ENCODE measurements around the gene KEL.
A peak's percentile ranks its signal among the peaks of the same experiment; 100 is the strongest.
"Not testable (repeated sequence)": the region's sequence is repeated elsewhere in the genome, so short reads cannot be mapped to it uniquely, and the experiment has no call there.

The KEL gene

GRCh38 chr7:142961973-142962926, at the start of gene KEL:
KEL (minus strand) TSS chr7:142962363; CDS start chr7:142962206, 157 bp downstream.
- DNase-seq, result no peak

- DNase-seq, result peak; percentile 53
Observed at GRCh38 chr7:143008007-143008901, 46.1 kb upstream of the KEL start.

- no peak for DNase-seq
Observed at GRCh38 chr7:143005632-143006260, 43.6 kb upstream of the KEL start.

- no peak for DNase-seq
Observed at GRCh38 chr7:143003393-143004051, 41.4 kb upstream of the KEL start.

- no peak for DNase-seq
Observed at GRCh38 chr7:143002898-143003297, 40.7 kb upstream of the KEL start.

GRCh38 chr7:143002106-143002505, 39.9 kb upstream of the KEL start:
- DNase-seq, result no peak

- no peak for DNase-seq
Observed at GRCh38 chr7:143000648-143001047, 38.5 kb upstream of the KEL start.

GRCh38 chr7:142999793-143000192, 37.6 kb upstream of the KEL start:
- no peak for DNase-seq

- no peak for DNase-seq
Observed at GRCh38 chr7:142998966-142999365, 36.8 kb upstream of the KEL start.

GRCh38 chr7:142997456-142997989, 35.4 kb upstream of the KEL start:
- DNase-seq, result no peak

GRCh38 chr7:142992427-142992826, 30.3 kb upstream of the KEL start:
- no peak for DNase-seq

- no peak for DNase-seq
Observed at GRCh38 chr7:142984297-142984696, 22.1 kb upstream of the KEL start.

GRCh38 chr7:142983825-142984224, 21.7 kb upstream of the KEL start:
- no peak for DNase-seq

GRCh38 chr7:142978402-142978801, 16.2 kb upstream of the KEL start:
- DNase-seq, result not testable (repeated sequence)

- no peak for DNase-seq
Observed at GRCh38 chr7:142974626-142975025, 12.5 kb upstream of the KEL start.

- no peak for DNase-seq
Observed at GRCh38 chr7:142969183-142969582, 7.0 kb upstream of the KEL start.

GRCh38 chr7:142968229-142968628, 6.1 kb upstream of the KEL start:
- no peak for DNase-seq

GRCh38 chr7:142964502-142965246, 2.5 kb upstream of the KEL start:
- no peak for DNase-seq

- DNase-seq, result no peak
Observed at GRCh38 chr7:142963993-142964392, 1.8 kb upstream of the KEL start.

GRCh38 chr7:142962991-142963390, 828 bp upstream of the KEL start:
- no peak for DNase-seq

- no peak for DNase-seq
Observed at GRCh38 chr7:142961595-142961972, 579 bp downstream of the KEL start.
